LNCAP (cell line): Measurements from ENCODE around the gene SORBS1.

Source experiments
- CTCF ChIP-seq: fragments of 450-650 bp; IDR thresholded peaks from 2 replicates; pipeline ENCODE4 v1.5.1; 2017; ENCODE audit warnings: mild to moderate bottlenecking

Gene SORBS1

GRCh38 chr10:95531058-95531809 is 29.9 kb downstream of the SORBS1 start:
- TF ChIP-seq CTCF, result no peak

GRCh38 chr10:95530561-95530960 is 30.6 kb downstream of the SORBS1 start:
- TF ChIP-seq CTCF, result no peak

DNA sequence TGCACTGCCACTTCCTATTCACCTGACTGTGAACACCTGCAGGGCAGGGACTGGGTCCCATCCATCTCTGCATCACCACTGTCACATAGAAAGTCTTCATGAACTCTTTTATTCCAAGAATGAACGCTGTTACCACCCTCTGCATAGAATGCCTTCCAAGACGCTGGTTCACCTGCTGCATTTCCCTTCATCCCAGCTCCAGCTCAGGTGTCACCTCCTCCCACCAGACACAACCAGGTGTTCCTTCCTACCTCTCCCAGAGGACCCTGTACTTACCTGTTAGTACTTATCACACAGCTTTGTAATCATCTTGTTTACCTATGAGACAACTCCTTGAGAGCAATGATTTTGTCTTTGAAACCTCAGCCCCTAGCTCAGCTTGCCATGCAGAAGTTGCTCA is 31.1 kb downstream of the SORBS1 start:
- no peak for TF ChIP-seq CTCF

DNA sequence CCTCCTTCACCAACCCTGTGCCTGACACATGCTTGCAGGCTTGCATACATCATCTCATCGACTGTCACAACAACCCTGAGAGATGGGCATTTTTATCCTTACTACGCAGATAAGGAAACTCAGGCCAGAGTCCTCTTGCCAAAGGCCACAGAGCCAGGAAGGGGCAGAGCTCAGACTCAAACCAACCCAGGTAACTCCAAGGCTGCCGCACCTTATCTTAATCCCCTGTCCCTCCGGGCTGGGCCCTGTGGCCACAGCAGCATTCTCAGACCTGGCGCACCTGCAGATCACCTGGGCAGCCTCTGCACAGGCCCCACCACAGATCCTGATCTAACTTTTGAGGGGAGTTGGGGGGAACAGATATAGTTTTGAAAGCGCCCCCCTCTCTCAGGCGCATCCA is 35.1 kb downstream of the SORBS1 start:
- TF ChIP-seq CTCF, result no peak

- no peak for TF ChIP-seq CTCF
Measured at GRCh38 chr10:95525033-95525418, 36.1 kb downstream of the SORBS1 start.

DNA sequence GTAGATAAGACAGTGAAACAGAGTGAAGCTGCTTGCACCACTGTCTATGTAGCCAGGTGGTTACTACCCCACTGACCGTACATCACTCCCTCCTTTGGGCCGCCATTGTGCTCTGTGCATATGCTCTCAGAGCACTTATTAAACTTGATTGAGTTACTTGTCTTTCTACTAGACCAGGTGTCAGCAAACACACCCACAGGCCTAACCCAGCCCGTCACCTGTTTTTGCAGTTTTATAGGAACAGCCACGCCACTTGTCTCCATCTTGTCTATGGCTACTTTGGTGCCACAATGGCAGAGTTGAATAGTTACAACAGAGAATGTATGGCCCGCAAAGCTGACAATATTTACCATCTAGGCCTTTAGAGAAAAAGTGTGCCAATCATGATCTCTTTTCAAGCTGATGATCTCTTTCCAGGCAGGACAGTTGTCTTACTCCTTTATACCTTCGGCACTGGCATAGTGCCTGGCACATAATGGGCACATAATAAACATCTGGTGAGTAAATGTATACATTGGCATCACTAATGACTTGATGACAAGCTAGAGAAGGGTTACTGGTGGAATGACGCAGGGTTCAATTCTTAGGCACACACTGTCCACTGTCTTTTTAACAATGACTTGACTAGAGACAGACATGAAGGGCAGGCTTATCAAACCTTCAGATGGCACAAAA is 36.7 kb downstream of the SORBS1 start:
- TF ChIP-seq CTCF, result no peak

DNA sequence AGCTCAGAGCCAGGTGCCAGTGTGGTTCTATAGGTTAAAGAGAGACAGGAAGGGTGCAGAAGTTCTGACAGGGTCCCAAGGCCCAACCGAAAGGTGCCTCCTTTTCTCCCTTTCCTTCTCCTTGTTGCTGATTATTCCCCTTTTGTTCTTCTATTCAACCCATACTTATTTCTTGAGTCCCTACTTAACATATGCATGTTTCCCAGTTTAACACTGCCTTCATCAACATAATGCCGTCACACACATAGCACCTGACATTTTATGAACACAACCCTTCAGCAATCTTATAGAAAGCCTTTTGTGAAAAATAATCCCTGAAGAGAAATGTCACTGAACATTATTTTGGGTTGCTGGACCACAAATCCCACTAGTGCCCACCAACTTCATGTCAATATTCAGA is 39.1 kb downstream of the SORBS1 start:
- no peak for TF ChIP-seq CTCF
